A673 (cell line): Measurements from ENCODE around the gene ZSWIM6.

Experiments
- CTCF ChIP-seq: fragments of 300-800, 200-600 bp; sonication (generic); conservative IDR thresholded peaks from 2 replicates; pipeline ENCODE4 v1.5.1; 2017; ENCODE audit warnings: low read depth, mild to moderate bottlenecking, antibody characterized with exemption, low read length, moderate library complexity, mixed read lengths
- EZH2 ChIP-seq: fragments of 200-600 bp; sonication (generic); IDR thresholded peaks from 2 replicates; pipeline ENCODE4 v1.6.1; 2017; ENCODE audit warnings: borderline replicate concordance, low read depth, mild to moderate bottlenecking, mixed read lengths, antibody characterized with exemption, low read length; ENCODE audit not compliant: poor library complexity, severe bottlenecking

GRCh38 chr5:61379677-61380076 lies 47.6 kb downstream of the ZSWIM6 start:
- TF ChIP-seq CTCF (no peak), EZH2 (no peak)
